Activated CD4-positive, CD25-positive, alpha-beta regulatory T cell (primary cell): ENCODE data around the gene ADGRE3.
"Not testable (repeated sequence)": the region's sequence is repeated elsewhere in the genome, so short reads cannot be mapped to it uniquely, and the experiment has no call there.

ENCODE experiments used
- DNase-seq, 4 experiments: peaks; one replicate each; lab custom pipeline; 2025; lab: John Stamatoyannopoulos, UW

The ADGRE3 gene

DNA sequence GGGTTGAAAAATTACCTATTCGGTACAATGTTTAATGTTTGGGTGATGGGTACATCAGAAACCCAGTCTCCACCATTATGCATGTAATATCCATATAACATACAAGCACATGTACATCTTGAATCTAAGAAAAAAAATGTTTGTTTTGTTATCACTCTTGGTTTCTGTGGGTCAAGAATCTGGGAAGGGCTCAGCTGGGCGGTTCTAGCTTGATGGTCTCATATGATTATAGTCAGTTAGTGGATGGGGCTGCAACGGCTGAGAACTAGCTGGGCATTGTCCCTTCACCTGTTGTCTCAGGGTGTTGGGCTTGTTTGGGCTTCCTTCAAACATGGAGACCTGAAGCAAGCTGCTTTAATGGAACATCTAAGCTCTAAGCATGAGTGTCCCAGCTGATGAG, 4.7 kb downstream of the ADGRE3 start:
- DNase-seq = no peak

DNA sequence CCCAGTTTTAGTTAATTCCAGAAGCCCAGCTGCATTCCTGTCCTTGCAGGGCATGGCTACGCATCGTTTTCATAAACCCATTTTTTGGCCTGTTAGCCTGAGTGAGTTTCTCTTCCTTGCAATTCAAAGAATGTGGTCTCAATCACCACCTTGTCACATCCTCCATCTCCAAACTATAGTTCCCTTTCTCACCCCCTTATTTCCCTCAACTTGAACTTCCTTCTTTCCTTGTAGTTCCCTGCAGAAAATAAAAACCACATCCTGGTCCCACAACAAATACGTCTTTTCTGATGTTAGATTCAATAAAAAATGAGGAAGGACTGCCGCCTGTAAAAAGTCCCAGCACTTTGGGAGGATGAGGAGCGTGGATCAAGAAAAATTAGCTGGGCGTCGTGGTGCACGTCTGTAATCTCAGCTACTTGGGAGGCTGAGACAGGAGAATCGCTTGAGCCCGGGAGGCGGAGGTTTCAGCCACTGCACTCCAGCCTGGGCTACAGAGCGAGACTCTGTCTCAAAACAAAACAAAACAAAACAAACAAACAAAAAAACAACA, 13.2 kb downstream of the ADGRE3 start:
- DNase-seq = no peak

DNA sequence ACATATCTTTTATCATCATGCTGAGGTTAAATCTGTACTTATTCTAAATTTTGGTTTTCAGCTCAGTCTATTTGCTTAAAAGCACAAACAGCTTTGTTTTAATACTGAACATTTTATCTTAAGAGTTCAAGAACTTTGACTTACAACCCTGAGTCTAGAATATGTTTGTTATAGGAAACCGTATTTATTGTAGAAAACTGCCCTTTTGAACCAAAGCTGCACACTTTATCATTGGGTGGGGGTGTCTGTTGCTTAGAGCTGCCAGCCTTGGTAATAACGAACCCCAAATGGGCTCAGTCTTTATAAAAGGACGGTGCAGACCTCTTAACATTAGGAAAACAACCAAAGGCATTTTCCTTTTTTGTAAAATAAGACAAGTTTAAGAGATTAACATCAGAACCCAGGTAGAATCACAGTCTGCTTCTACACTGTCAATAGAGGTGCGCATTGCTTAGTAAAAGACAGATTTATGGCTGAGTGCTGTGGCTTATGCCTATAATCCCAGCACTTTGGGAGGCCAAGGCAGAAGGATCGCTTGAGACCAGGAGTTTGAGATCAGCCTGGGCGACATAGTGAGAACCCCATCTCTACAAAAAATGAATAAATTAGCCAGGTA, 14.7 kb downstream of the ADGRE3 start:
- DNase-seq = no peak

DNA sequence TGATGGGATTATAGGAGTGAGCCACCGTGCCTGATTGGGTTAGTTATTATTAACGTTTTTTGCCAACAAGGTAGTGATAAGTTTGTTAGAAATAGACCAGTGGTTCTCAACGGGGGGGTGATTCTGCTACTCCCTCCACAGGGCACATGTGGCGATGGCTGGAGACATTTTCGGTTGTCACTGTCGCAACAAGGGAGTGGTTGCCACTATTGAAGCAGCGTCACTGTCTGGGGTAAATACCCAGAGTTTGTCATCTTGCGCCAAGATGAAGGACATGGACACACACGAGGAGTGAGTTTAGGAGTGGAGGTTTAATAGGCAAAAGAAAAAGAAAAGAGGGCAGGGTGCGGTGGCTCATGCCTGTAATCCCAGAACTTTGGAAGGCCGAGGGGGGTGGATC, 18.9 kb downstream of the ADGRE3 start:
- DNase-seq = no peak

DNA sequence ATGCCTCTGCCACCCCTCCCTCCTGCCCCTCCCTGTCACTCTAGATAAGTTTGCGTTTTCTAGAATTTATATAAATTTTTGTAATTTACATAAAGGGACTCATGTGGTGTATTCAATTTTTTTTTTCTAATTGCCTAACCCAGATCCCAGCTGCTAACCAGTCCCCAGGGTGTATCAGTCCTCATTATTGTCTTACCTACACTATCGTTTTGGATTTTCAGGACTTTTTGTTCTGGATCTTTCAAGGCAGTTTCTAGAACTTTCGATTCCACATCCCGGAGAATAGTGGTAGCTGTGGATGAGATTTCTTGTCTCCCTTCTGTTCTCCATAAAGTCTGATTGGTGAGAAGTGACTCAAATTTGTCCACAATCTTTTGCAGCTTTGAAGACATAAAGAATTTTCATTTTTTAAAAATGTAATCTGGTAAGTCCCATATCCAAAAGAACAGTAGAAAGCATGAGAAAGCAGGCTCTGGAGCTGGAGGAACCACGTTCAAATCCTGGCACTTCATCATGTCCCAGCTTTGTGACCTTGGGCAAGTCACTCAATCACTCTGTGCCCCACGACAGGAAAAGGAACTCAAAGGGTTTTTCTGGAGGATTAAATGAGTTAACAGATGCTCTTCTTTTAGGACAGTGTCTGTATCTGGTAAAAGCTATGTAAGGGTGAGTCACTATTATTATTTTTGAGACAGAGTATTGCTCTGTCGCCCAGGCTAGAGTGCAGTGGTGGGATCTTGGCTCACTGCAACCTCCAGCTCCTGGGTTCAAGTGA, 19.7 kb downstream of the ADGRE3 start:
- DNase-seq = no peak

GRCh38 chr19:14650161-14650560, 24.5 kb downstream of the ADGRE3 start:
- DNase-seq = no peak

GRCh38 chr19:14649020-14649419, 25.6 kb downstream of the ADGRE3 start:
- no peak for DNase-seq

DNA sequence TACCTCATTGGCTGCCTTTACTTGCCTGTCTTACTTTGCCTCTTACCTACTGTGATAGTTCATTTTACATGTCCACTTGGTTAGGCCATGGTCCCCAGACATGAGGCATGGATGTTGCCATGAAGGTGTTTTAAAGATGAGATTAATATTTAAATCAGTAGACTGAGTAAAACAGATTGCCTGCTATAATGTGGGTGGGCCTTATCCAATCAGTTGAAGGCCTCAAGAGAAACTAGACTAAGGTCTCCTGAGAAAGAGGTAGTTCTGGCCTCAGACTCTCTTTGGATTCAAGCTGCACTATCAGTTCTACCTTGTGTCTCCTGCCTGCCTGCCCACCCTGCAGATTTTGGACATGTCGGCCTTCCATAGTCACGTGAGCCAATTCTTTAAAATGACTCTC, 26.1 kb downstream of the ADGRE3 start:
- no peak for DNase-seq

DNA sequence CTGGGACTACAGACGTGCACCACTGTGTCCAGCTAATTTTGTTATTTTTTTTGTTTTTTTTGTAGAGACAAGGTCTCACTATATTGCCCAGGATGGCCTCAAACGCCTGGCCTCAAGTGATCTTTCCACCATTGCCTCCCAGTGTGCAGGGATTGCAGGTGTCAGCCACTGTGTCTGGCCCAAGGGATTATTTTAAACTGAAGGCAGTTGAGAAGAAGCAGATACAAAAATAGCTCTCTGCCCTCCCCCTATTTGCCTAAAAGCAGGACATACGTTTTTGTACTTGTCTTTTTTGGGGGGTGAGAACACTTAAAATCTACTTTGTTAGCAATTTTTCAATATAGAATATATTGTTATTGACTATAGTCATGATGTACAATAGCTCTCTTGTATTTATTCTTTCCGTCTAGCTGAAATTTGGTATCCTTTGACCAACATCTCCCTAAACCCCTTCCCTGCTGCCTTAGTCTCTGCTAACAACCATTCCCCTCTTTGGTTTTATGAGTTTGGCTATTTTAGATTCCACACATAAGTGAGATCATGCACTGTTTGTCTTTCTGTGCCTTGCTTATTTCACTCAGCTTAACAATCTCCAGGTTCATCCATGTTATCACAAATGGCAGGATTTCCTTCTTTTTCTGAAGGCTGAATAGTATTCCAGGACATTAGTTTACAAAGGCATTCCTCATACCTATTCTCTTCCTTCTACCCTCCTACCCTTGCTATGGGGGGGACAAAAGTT, 34.9 kb downstream of the ADGRE3 start:
- DNase-seq = no peak

DNA sequence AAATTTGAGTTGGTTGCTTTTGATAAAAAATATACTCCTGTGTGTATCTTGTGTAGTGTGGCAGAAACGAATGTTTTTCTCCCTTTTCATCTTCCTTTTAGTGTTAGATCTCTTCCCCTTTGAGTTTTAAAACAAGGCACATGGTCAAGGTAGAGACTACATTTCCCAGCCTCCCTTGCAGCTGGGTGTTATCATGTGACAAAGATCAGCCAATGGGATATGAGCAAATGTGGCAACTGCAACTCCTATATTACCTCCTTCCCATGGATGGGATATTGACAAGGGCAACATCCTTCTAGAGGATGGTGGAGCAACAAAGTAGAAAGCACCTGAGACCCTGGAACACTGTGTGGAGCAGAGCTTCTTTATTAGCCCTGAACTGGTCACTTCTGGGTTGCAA, 42.4 kb downstream of the ADGRE3 start:
- no peak for DNase-seq

GRCh38 chr19:14629557-14629956, 45.1 kb downstream of the ADGRE3 start:
- no peak for DNase-seq

DNA sequence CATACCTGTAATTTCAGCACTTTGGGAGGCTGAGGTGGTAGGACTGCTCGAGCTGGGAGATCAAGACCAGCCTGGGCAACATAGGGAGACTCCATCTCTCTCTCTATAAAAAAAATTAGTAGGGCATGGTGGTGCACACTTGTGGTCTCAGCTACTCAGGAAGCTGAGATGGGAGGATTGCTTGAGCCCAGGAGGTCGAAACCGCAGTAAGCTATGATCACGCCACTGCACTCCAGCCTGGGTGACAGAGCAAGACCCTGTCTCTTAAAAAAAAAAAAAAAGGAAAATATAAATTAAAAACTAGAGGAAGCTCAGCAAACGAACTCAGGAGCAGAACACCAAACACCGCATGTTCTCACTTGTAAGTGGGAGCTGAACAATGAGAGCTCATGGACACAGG, 50.2 kb downstream of the ADGRE3 start:
- not testable (repeated sequence) for DNase-seq

GRCh38 chr19:14619404-14619803, 55.2 kb downstream of the ADGRE3 start:
- no peak for DNase-seq

DNA sequence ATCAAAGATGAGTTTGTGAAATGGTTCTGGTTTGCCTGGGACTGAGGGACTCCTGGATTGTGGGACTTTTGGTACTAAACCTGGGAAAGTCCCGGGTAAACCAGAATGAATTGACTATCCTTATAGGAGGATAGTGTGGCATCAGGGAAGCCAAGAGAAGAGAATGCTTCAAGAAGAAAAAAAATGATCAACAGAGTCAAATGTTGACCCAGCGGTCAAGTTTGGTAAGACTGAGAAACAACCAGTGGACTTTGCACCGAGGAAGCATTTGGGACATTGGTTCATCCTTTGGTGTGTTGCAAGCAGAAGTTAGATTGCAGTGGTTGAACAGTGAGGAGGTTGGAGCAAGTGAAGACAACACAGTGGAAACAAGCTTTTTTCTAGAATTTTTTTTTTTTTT, 58.2 kb downstream of the ADGRE3 start:
- no peak for DNase-seq

GRCh38 chr19:14615623-14616022, 59.0 kb downstream of the ADGRE3 start:
- no peak for DNase-seq

DNA sequence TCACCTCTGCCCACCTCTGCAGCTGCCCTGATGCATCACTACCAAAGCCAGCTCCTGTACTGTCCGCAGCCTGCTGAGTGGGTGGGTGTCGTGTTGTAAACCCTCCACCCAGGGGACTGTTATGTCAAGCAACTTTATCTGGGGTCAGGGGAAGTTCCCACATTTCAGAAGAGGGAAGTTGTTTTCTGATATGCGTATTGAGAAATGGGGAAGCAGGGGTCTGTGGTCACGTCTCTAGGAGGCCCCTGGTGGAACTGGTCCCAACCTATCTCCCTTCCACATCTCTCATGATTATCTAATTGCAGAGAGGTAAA, 60.6 kb downstream of the ADGRE3 start:
- no peak for DNase-seq

- not testable (repeated sequence) for DNase-seq
Observed at GRCh38 chr19:14613399-14614098, 61.1 kb downstream of the ADGRE3 start.

DNA sequence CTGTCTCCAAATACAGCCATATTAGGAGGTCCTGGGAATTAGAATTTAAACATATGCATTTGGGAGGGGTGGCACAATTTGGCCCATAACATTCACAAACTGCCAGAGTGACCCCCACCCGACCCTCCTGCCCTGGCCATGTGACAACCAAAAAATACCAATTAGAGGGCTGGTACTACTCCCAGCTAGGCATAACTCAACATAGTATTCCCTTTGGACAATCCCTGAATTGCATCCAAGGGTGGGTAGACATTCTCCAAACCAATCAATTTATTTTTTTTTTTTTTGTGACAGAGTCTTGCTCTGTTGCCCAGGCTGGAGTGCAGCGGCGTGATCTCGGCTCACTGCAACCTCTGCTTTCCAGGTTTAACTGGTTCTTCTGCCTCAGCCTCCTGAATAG, 62.0 kb downstream of the ADGRE3 start:
- DNase-seq = no peak

DNA sequence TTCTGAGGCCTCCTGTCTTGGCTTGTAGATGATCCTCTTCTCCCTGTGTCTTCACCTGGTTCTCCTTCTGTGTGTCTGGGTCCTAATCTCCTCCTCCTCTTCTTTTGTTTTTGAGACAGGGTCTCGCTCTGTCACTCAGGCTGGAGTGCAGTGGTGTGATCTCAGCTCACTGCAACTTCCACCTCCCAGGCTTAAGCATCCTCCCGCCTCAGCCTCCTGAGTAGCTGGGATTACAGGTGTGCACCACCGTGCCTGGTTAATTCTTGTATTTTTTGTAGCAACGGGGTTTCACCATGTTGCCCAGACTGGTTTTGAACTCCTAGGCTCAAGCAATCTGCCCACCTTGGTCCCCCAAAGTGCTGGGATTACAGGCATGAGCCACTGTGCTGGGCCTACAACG, 62.4 kb downstream of the ADGRE3 start:
- DNase-seq = not testable (repeated sequence)

DNA sequence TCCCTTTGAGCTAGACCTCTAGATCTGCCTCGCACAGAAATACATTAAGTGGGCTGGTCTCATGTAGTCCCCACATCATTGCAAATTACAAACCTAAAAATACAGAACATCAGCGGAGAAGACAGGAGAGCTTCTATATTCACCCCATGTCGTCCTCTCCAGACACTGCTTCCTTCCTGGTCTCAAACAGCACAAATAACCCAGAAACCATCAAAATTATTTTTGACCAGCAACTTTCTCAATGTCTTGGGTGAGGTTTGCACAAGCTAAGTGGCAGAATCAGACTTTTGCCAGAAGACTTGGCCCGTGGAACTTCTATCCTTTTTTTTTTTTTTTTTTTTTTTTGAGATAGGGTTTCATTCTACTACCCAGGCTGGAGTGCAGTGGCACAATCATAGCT, 63.6 kb downstream of the ADGRE3 start:
- no peak for DNase-seq

DNA sequence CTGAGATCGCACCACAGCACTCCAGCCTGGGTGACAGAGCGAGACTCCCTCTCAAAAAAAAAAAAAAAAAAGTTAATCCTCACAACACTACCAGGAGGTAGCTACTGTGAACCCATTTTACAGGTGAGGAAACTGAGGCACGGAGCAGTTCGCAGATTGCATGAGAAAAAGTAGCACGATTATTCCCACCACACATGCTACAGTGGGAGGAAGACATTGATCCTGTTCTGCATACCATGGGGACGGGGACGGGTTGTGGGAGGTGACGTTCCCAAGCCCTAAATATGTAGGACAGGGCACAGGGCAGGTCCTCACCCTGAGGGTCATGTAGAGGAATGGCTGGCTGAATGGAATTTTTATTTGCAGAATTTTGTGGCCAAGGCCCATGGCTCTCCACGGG, 68.0 kb downstream of the ADGRE3 start:
- DNase-seq = no peak

DNA sequence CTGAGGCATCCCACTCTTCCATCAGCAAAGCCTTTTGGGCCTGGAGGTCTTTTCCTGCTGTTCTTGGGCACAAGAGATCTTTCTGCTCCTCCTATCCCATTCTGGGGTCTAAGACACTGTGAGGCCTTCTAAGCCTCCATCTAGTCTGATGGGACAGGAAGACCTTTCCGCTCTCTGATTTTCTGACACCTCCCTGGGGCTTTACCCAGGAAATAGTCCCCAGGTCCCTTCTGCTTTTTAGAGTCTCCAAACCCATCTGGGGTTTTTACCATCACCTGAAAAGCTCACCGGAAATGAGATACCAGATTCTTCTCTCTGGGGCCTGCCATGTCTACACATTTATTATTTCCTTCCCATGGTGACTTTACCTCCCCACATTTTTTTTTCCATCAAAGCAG, 70.7 kb downstream of the ADGRE3 start:
- DNase-seq = no peak
